HEK293 (cell line): ENCODE measurements around the gene ARL16.

ENCODE experiments used
- CTCF ChIA-PET: fragments of 350-600 bp; formaldehyde crosslinking; extraction: SDS; loops from one replicate; lab custom pipeline; 2021; ENCODE audit warnings: antibody characterized with exemption; lab: Yijun Ruan, JAX
- POLR2A ChIA-PET: fragments of 300-600 bp; formaldehyde crosslinking; extraction: SDS; loops from one replicate; lab custom pipeline; 2020; ENCODE audit warnings: antibody characterized with exemption, inconsistent platforms; lab: Yijun Ruan, JAX
- H3K27ac ChIP-seq: fragments of 200-500 bp; sonication (Bioruptor generic); 2 replicates; pipeline ENCODE4 v1.5.1; 2014; ENCODE audit warnings: low read depth, low read length, control low read depth, inconsistent platforms; ENCODE audit errors: extremely low read depth
- H3K36me3 ChIP-seq, 2 experiments: fragments of 200-500 bp in 1 of 2; sonication (Bioruptor generic) in 1 of 2; 1 replicate in 1 of 2; 2 replicates in 1 of 2; pipeline ENCODE4 v1.5.1; 2014 to 2017; ENCODE audit warnings: inconsistent platforms in 2 of 2, low read length in 2 of 2; ENCODE audit not compliant: control insufficient read depth in 2 of 2, insufficient read depth in 1 of 2
- H3K4me1 ChIP-seq: fragments of 200-500 bp; sonication (Bioruptor generic); 2 replicates; pipeline ENCODE4 v1.5.1; 2014; ENCODE audit warnings: mild to moderate bottlenecking, low read length, inconsistent platforms; ENCODE audit not compliant: control insufficient read depth, insufficient read depth
- H3K4me3 ChIP-seq: 2 replicates; pipeline ENCODE4 v1.5.1; 2011; ENCODE audit warnings: low read depth, mild to moderate bottlenecking, control low read depth, low read length, moderate library complexity
- H3K9me3 ChIP-seq: fragments of 200-500 bp; sonication (Bioruptor generic); 2 replicates; pipeline ENCODE4 v1.5.1; 2014; ENCODE audit warnings: low read depth, low read length, inconsistent platforms; ENCODE audit not compliant: control insufficient read depth, insufficient read depth
- EGR2 ChIP-seq: fragments of 450-650 bp; formaldehyde crosslinking; IDR thresholded peaks from 2 replicates; pipeline ENCODE4 v1.5.1; 2016; ENCODE audit warnings: low read depth, missing biosample characterization, missing genetic modification characterization
- GLI4 ChIP-seq: fragments of 450-650 bp; formaldehyde crosslinking; IDR thresholded peaks from 2 replicates; pipeline ENCODE4 v1.5.1; 2016; ENCODE audit warnings: missing biosample characterization, missing genetic modification characterization
- GLIS1 ChIP-seq: fragments of 450-650 bp; formaldehyde crosslinking; IDR thresholded peaks from 2 replicates; pipeline ENCODE4 v1.5.1; 2016; ENCODE audit warnings: missing biosample characterization, missing genetic modification characterization
- GLIS2 ChIP-seq: fragments of 450-650 bp; formaldehyde crosslinking; IDR thresholded peaks from 2 replicates; pipeline ENCODE4 v1.5.1; 2016; ENCODE audit warnings: missing biosample characterization, missing genetic modification characterization
- HIC1 ChIP-seq: fragments of 450-650 bp; formaldehyde crosslinking; IDR thresholded peaks from 2 replicates; pipeline ENCODE4 v1.5.1; 2016; ENCODE audit warnings: missing biosample characterization, missing genetic modification characterization
- HOXC10 ChIP-seq: sonication (generic); formaldehyde crosslinking; IDR thresholded peaks from 2 replicates; pipeline ENCODE4 v1.8.1; 2023; ENCODE audit warnings: mild to moderate bottlenecking, missing genetic modification reagents
- IKZF3 ChIP-seq: fragments of 450-650 bp; IDR thresholded peaks from 2 replicates; pipeline ENCODE4 v1.5.0; 2018; ENCODE audit warnings: missing biosample characterization, mild to moderate bottlenecking, missing genetic modification characterization, moderate library complexity
- SP2 ChIP-seq: fragments of 450-650 bp; formaldehyde crosslinking; IDR thresholded peaks from 2 replicates; pipeline ENCODE4 v1.5.1; 2016; ENCODE audit warnings: missing biosample characterization, missing genetic modification characterization
- YY1 ChIP-seq: fragments of 450-650 bp; formaldehyde crosslinking; IDR thresholded peaks from 2 replicates; pipeline ENCODE4 v1.5.1; 2018; ENCODE audit warnings: missing biosample characterization, missing genetic modification characterization
- YY2 ChIP-seq: fragments of 450-650 bp; formaldehyde crosslinking; IDR thresholded peaks from 2 replicates; pipeline ENCODE4 v1.5.1; 2016; ENCODE audit warnings: missing biosample characterization, missing genetic modification characterization
- ZFHX2 ChIP-seq: fragments of 450-650 bp; formaldehyde crosslinking; conservative IDR thresholded peaks from 2 replicates; pipeline ENCODE4 v1.5.1; 2016; ENCODE audit warnings: missing biosample characterization, missing genetic modification characterization
- ZIC2 ChIP-seq: fragments of 450-650 bp; formaldehyde crosslinking; IDR thresholded peaks from 2 replicates; pipeline ENCODE4 v1.5.1; 2016; ENCODE audit warnings: missing biosample characterization, missing genetic modification characterization
- ZNF18 ChIP-seq: fragments of 450-650 bp; formaldehyde crosslinking; IDR thresholded peaks from 2 replicates; pipeline ENCODE4 v1.5.1; 2016; ENCODE audit warnings: missing biosample characterization, missing genetic modification characterization
- ZNF248 ChIP-seq: fragments of 450-650 bp; formaldehyde crosslinking; IDR thresholded peaks from 2 replicates; pipeline ENCODE4 v1.5.1; 2017; ENCODE audit warnings: missing biosample characterization, missing genetic modification characterization
- ZNF416 ChIP-seq: fragments of 450-650 bp; formaldehyde crosslinking; IDR thresholded peaks from 2 replicates; pipeline ENCODE4 v1.5.1; 2016; ENCODE audit warnings: missing biosample characterization, missing genetic modification characterization
- ZNF449 ChIP-seq: fragments of 450-650 bp; formaldehyde crosslinking; IDR thresholded peaks from 2 replicates; pipeline ENCODE4 v1.5.1; 2017; ENCODE audit warnings: missing biosample characterization, mild to moderate bottlenecking, missing genetic modification characterization, moderate library complexity
- ZNF510 ChIP-seq: fragments of 450-650 bp; formaldehyde crosslinking; IDR thresholded peaks from 2 replicates; pipeline ENCODE4 v1.5.1; 2018; ENCODE audit warnings: mild to moderate bottlenecking, missing genetic modification characterization, missing biosample characterization; ENCODE audit not compliant: insufficient replicate concordance
- ZNF514 ChIP-seq: fragments of 450-650 bp; formaldehyde crosslinking; IDR thresholded peaks from 2 replicates; pipeline ENCODE4 v1.5.1; 2016; ENCODE audit warnings: missing biosample characterization, missing genetic modification characterization
- ZNF571 ChIP-seq: fragments of 450-650 bp; formaldehyde crosslinking; IDR thresholded peaks from 2 replicates; pipeline ENCODE4 v1.5.0; 2017; ENCODE audit warnings: missing biosample characterization, missing genetic modification characterization
- ZNF600 ChIP-seq: fragments of 450-650 bp; formaldehyde crosslinking; IDR thresholded peaks from 2 replicates; pipeline ENCODE4 v1.5.1; 2016; ENCODE audit warnings: missing biosample characterization, missing genetic modification characterization
- ZNF629 ChIP-seq: fragments of 450-650 bp; formaldehyde crosslinking; IDR thresholded peaks from 2 replicates; pipeline ENCODE4 v1.5.1; 2017; ENCODE audit warnings: missing biosample characterization, missing genetic modification characterization
- ZNF660 ChIP-seq: fragments of 450-650 bp; IDR thresholded peaks from 2 replicates; pipeline ENCODE4 v1.5.1; 2018; ENCODE audit warnings: missing biosample characterization, mild to moderate bottlenecking, missing genetic modification characterization
- TF ChIP-seq, protein P1 (sequence below): fragments of 450-650 bp; formaldehyde crosslinking; IDR thresholded peaks from 2 replicates; pipeline ENCODE4 v1.5.1; 2016; ENCODE audit warnings: missing biosample characterization, missing genetic modification characterization
- TF ChIP-seq, protein P2 (sequence below): fragments of 450-650 bp; formaldehyde crosslinking; IDR thresholded peaks from 2 replicates; pipeline ENCODE4 v1.5.1; 2016; ENCODE audit warnings: missing biosample characterization, missing genetic modification characterization, borderline replicate concordance

The ARL16 gene

DNA sequence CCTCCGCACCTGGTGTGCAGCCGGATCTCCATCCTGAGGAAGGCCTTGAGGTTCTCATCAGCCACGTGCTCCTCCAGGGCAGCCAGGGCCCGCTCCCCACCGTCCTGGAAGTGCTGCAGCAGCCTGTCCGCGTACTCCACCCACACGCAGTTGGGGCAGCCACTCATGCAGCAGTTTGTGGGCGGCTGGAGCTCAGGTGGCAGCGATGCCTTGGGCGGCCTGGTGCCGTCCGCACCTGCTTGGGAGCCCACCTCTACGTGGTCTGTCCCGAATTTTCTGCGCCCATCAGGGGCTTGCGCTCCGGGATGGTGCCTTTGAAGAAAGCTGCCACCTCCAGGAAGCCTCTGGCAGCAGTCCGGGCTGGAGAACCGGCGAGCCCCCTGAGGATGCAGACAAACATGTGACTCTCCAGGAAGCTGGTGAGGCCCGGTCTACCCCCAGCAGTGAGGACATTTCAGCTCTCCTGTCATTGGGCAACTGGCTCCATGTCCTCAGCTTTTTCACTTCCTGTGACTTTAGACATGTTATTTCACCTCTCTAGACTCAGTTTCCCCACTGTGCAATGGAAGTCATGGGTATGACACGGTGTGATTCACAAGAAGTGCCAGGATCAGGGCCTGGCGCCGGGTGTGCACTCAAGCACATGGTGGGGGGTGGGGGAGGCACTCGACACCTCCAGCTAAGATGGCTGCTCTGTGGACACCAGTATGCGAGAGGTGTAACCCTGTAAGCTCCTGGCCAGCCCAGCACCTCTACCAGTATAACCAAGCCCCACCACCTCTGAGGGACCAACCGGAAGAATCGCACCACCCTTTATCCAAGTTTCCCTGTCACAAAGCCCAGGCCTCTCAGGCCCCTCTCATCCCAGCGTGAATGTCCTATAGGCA is 18.1 kb downstream of the ARL16 start:
- H3K4me1 ChIP-seq, result peaks cover 5% of the 10 kb centered on the region; the same call in 1 of the 2 replicates
- POLR2A ChIA-PET, result interaction anchor here (0.6 to 2.1 kb wide), 7 partner anchors 10 to 59 kb away, joined by 3 to 28 read pairs (median 4); partner anchors contain the start of genes ARL16, HGS and MRPL12

More for the DNA sequence above, 18.1 kb downstream of the ARL16 start:
- Histone ChIP-seq H3K4me3 (peak overlapping the region; percentile 88), H3K9me3 (no peaks in the 10 kb centered on the region), H3K27ac (peak overlapping the region; percentile 90), H3K36me3 (peaks cover 21 to 43% of the 10 kb centered on the region in 2 experiments; a peak in 2 of 3 replicates)
- CTCF ChIA-PET, result interaction anchor here (0.6 to 1.1 kb wide), 3 partner anchors 11 to 30 kb away, joined by 4 to 6 read pairs (median 4); no protein-coding TSS in a partner anchor
- TF ChIP-seq ZNF629, result no peak
- TF ChIP-seq, protein P1, sequence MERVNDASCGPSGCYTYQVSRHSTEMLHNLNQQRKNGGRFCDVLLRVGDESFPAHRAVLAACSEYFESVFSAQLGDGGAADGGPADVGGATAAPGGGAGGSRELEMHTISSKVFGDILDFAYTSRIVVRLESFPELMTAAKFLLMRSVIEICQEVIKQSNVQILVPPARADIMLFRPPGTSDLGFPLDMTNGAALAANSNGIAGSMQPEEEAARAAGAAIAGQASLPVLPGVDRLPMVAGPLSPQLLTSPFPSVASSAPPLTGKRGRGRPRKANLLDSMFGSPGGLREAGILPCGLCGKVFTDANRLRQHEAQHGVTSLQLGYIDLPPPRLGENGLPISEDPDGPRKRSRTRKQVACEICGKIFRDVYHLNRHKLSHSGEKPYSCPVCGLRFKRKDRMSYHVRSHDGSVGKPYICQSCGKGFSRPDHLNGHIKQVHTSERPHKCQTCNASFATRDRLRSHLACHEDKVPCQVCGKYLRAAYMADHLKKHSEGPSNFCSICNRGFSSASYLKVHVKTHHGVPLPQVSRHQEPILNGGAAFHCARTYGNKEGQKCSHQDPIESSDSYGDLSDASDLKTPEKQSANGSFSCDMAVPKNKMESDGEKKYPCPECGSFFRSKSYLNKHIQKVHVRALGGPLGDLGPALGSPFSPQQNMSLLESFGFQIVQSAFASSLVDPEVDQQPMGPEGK (tag by site-specific recombination), result no peak; the same call in 1 of the 2 replicates
- no peak for TF ChIP-seq IKZF3
- TF ChIP-seq GLIS1, result peak; percentile 74
- TF ChIP-seq ZFHX2 (tag by site-specific recombination), result peak; percentile 74
- TF ChIP-seq ZNF248 (tag by site-specific recombination), result no peak
- TF ChIP-seq SP2 (tag by site-specific recombination), result no peak
- TF ChIP-seq GLIS2 (tag by site-specific recombination), result peak; percentile 64; the same call in 1 of the 2 replicates
- TF ChIP-seq ZNF416, result no peak
- no peak for TF ChIP-seq HOXC10 (CRISPR knock-in tag)
- no peak for TF ChIP-seq ZNF600 (tag by site-specific recombination)
- TF ChIP-seq EGR2 (tag by site-specific recombination), result peak; percentile 39; the same call in 1 of the 2 replicates
- TF ChIP-seq ZNF571 (tag by site-specific recombination), result no peak
- TF ChIP-seq YY2 (tag by site-specific recombination), result peak; percentile 66
- no peak for TF ChIP-seq HIC1 (tag by site-specific recombination)
- TF ChIP-seq, protein P2, sequence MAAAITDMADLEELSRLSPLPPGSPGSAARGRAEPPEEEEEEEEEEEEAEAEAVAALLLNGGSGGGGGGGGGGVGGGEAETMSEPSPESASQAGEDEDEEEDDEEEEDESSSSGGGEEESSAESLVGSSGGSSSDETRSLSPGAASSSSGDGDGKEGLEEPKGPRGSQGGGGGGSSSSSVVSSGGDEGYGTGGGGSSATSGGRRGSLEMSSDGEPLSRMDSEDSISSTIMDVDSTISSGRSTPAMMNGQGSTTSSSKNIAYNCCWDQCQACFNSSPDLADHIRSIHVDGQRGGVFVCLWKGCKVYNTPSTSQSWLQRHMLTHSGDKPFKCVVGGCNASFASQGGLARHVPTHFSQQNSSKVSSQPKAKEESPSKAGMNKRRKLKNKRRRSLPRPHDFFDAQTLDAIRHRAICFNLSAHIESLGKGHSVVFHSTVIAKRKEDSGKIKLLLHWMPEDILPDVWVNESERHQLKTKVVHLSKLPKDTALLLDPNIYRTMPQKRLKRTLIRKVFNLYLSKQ (tag by site-specific recombination), result no peak
- TF ChIP-seq ZNF514 (tag by site-specific recombination), result no peak
- peak; percentile 61 for TF ChIP-seq ZIC2 (tag by site-specific recombination)
- TF ChIP-seq ZNF660 (tag by site-specific recombination), result no peak
- peak; percentile 43; the same call in 1 of the 2 replicates for TF ChIP-seq ZNF18 (tag by site-specific recombination)
- peak; percentile 98 for TF ChIP-seq GLI4
- peak; percentile 80 for TF ChIP-seq ZNF449 (tag by site-specific recombination)
- peak; percentile 54; the same call in 1 of the 2 replicates for TF ChIP-seq YY1
- TF ChIP-seq ZNF510 (tag by site-specific recombination), result no peak
